GM12878 (cell line): ENCODE measurements around the gene ENPP7.

Source experiments
- CTCF ChIP-seq, 3 experiments: IDR thresholded peaks in 2 of 3; conservative IDR thresholded peaks in 1 of 3; 2 replicates each; pipeline ENCODE4 v1.5.1; 2011; ENCODE audit warnings: low read depth in 3 of 3, low read length in 3 of 3, mild to moderate bottlenecking in 3 of 3, control low read depth in 2 of 3, moderate library complexity in 2 of 3, inconsistent platforms in 1 of 3, mixed read lengths in 1 of 3; ENCODE audit not compliant: control insufficient read depth in 2 of 3, insufficient read depth in 1 of 3; ENCODE audit errors: extremely low read depth in 1 of 3
- ESRRA ChIP-seq: IDR thresholded peaks from 2 replicates; pipeline ENCODE4 v1.6.1; 2012; ENCODE audit warnings: mild to moderate bottlenecking, low read length, improper control_type of control experiment
- MXI1 ChIP-seq: fragments of 150-350 bp; IDR thresholded peaks from 2 replicates; pipeline ENCODE4 v1.6.1; 2011; ENCODE audit warnings: low read depth, mild to moderate bottlenecking, inconsistent platforms, low read length, improper control_type of control experiment
- NR2C2 ChIP-seq: IDR thresholded peaks from 2 replicates; pipeline ENCODE4 v1.6.1; 2011; ENCODE audit warnings: borderline replicate concordance, low read depth; ENCODE audit not compliant: control insufficient read depth, insufficient read length
- PAX5 ChIP-seq: IDR thresholded peaks from 2 replicates; pipeline ENCODE4 v1.6.1; 2011; ENCODE audit warnings: low read depth, low read length, borderline replicate concordance
- POLR2A ChIP-seq: IDR thresholded peaks from 2 replicates; pipeline ENCODE4 v1.6.1; 2011; ENCODE audit warnings: low read depth, mild to moderate bottlenecking, low read length
- POLR2AphosphoS2 ChIP-seq: IDR thresholded peaks from 2 replicates; pipeline ENCODE4 v1.6.1; 2011; ENCODE audit warnings: low read depth, mild to moderate bottlenecking, low read length, improper control_type of control experiment, moderate library complexity
- REST ChIP-seq: IDR thresholded peaks from 2 replicates; pipeline ENCODE4 v1.6.1; 2012; ENCODE audit warnings: mild to moderate bottlenecking, low read depth, low read length
- ZNF274 ChIP-seq: IDR thresholded peaks from one replicate; pipeline ENCODE4 v1.8.0; 2011; ENCODE audit not compliant: insufficient read length, insufficient read depth
- ZNF384 ChIP-seq: IDR thresholded peaks from 2 replicates; pipeline ENCODE4 v1.6.1; 2012; ENCODE audit warnings: low read depth, mild to moderate bottlenecking, low read length, improper control_type of control experiment, borderline replicate concordance
- TF ChIP-seq, protein P1 (sequence below): fragments of 450-650 bp; IDR thresholded peaks from 2 replicates; pipeline ENCODE4 v1.6.1; 2016; ENCODE audit warnings: mild to moderate bottlenecking

DNA sequence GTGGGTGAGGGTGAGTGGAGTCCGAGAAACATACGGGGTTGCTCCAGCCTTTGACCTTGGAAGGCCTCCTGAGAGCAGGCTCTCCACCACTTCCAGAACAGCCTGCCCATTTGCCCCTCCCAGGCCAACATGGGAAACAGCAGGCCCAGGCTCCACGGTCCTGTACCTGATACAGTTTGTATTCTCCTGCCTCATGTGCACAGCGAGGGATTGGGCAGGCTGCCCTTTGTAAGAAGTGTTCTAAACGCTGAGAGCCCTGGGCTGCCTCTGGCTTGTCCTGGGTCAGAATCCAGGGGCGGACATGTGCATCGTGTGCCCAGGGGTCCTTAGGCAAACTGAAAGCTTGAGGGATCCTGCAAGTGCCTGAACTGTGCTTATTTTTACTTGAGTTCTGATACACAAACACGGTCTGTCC lies 43.8 kb downstream of the ENPP7 start:
- TF ChIP-seq POLR2A (no peak), CTCF (IDR thresholded peaks at IDR 0.05 in 2 of 3, conservative IDR thresholded peaks at IDR 0.05 in 1 of 3; ENCODE audit: control insufficient read depth in 2 of 3, extremely low read depth in 1 of 3, insufficient read depth in 1 of 3, low read depth in 3 of 3, low read length in 3 of 3) (no peak), POLR2AphosphoS2 (no peak), ESRRA (no peak), NR2C2 (no peak), ZNF274 (no peak), ZNF384 (no peak), MXI1 (no peak), PAX5 (no peak), REST (no peak)
- TF ChIP-seq, protein P1, sequence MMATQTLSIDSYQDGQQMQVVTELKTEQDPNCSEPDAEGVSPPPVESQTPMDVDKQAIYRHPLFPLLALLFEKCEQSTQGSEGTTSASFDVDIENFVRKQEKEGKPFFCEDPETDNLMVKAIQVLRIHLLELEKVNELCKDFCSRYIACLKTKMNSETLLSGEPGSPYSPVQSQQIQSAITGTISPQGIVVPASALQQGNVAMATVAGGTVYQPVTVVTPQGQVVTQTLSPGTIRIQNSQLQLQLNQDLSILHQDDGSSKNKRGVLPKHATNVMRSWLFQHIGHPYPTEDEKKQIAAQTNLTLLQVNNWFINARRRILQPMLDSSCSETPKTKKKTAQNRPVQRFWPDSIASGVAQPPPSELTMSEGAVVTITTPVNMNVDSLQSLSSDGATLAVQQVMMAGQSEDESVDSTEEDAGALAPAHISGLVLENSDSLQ = no peak
